GM21360 (cell line): ENCODE results near the gene CRLF3.
"Not testable (repeated sequence)": the region's sequence is repeated elsewhere in the genome, so short reads cannot be mapped to it uniquely, and the experiment has no call there.

Experiments
- ATAC-seq: cut with Tn5 transposase; IDR thresholded peaks from one replicate; pipeline ENCODE4 v1.9.1; 2021; ENCODE audit warnings: mild to moderate bottlenecking, moderate library complexity; ENCODE audit not compliant: unreplicated experiment

CRLF3 gene

GRCh38 chr17:30814860-30815259, 9.6 kb downstream of the CRLF3 start:
- ATAC-seq = not testable (repeated sequence)

GRCh38 chr17:30814236-30814635, 10.3 kb downstream of the CRLF3 start:
- ATAC-seq = not testable (repeated sequence)

GRCh38 chr17:30812218-30813177, 12.0 kb downstream of the CRLF3 start:
- ATAC-seq = no peak

GRCh38 chr17:30809867-30810266, 14.6 kb downstream of the CRLF3 start:
- ATAC-seq = no peak

- peak; percentile 67 for ATAC-seq
These were observed 15.7 kb downstream of the CRLF3 start for GRCh38 chr17:30808785-30809286.

- ATAC-seq = no peak
These were observed 16.6 kb downstream of the CRLF3 start for GRCh38 chr17:30807896-30808295.

GRCh38 chr17:30805944-30806456, 18.5 kb downstream of the CRLF3 start:
- no peak for ATAC-seq

GRCh38 chr17:30801671-30802070, 22.8 kb downstream of the CRLF3 start:
- ATAC-seq = no peak

- ATAC-seq = no peak
These were observed 28.5 kb downstream of the CRLF3 start for GRCh38 chr17:30796016-30796415.

- ATAC-seq = no peak
These were observed 30.1 kb downstream of the CRLF3 start for GRCh38 chr17:30794372-30794771.

- ATAC-seq = no peak
These were observed 31.1 kb downstream of the CRLF3 start for GRCh38 chr17:30793282-30793977.

- ATAC-seq = no peak
These were observed 34.2 kb downstream of the CRLF3 start for GRCh38 chr17:30790279-30790678.

GRCh38 chr17:30788918-30789317, 35.6 kb downstream of the CRLF3 start:
- ATAC-seq = no peak

GRCh38 chr17:30782206-30782605, 42.3 kb downstream of the CRLF3 start:
- ATAC-seq = no peak

- ATAC-seq = no peak
These were observed 44.1 kb downstream of the CRLF3 start for GRCh38 chr17:30780343-30780742.

- ATAC-seq = not testable (repeated sequence)
These were observed 55.7 kb downstream of the CRLF3 start for GRCh38 chr17:30768771-30769170.

GRCh38 chr17:30767641-30768404, 56.7 kb downstream of the CRLF3 start:
- ATAC-seq = not testable (repeated sequence)

GRCh38 chr17:30761060-30761459, 63.4 kb downstream of the CRLF3 start:
- ATAC-seq = no peak

GRCh38 chr17:30753291-30753690, 71.2 kb downstream of the CRLF3 start:
- ATAC-seq = not testable (repeated sequence)

GRCh38 chr17:30750982-30751381, 73.5 kb downstream of the CRLF3 start:
- ATAC-seq = not testable (repeated sequence)

GRCh38 chr17:30747621-30748020, 76.9 kb downstream of the CRLF3 start:
- ATAC-seq = not testable (repeated sequence)
